ENCODE measurements around the gene RAPGEF1.

RAPGEF1 gene

DNA sequence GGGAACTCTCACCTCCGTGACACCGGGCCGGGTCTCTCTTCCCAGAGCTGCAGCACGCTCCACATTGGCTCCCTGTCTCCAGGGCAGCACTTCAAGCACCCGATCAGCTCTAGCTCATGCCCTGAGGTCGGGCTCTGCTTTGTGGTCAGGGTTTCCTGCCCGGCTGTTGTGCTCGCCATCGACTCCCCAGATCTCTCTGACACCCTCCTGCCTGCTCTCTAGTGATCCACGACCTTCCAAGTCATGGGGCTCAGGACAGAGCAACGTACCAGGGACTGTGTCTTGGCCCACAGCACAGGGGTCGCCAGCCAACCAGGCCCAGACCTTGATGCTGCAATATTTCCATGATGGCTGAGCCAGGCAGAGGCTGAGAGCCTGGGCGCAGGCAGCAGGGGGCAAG, 149.4 kb downstream of the RAPGEF1 start:
- Histone ChIP-seq H3K9me3 (ENCODE audit: control insufficient read depth, insufficient read depth, low read depth, low read length) (no peaks in the 10 kb centered on the region), H3K36me3 (ENCODE audit: control insufficient read depth in 2 of 2, insufficient read depth in 1 of 2, low read length in 2 of 2) (peaks cover 0 to 44% of the 10 kb centered on the region in 2 experiments; a peak in 2 of 3 replicates), H3K4me3 (ENCODE audit: low read depth, low read length) (no peak overlapping the region), H3K27ac (ENCODE audit: extremely low read depth, low read depth, low read length) (no peak overlapping the region), H3K4me1 (ENCODE audit: control insufficient read depth, insufficient read depth, low read length) (no peaks in the 10 kb centered on the region)
- ChIA-PET POLR2A (no interaction called here), CTCF (interaction anchor here (0.6 to 8.8 kb wide), 12 partner anchors 11 to 1411 kb away, joined by 3 to 193 read pairs (median 8); partner anchors contain the start of gene RAPGEF1)
- TF ChIP-seq ZNF560 (tag by site-specific recombination; IDR thresholded peaks at IDR 0.05; ENCODE audit: borderline replicate concordance) (no peak), ZNF658 (tag by site-specific recombination; IDR thresholded peaks at IDR 0.05) (no peak), ZNF274 (IDR thresholded peaks at IDR 0.05; ENCODE audit: low read length) (no peak), ZNF274 (tag by site-specific recombination; IDR thresholded peaks at IDR 0.05; ENCODE audit: borderline replicate concordance) (no peak), MYNN (tag by site-specific recombination; IDR thresholded peaks at IDR 0.05; ENCODE audit: borderline replicate concordance) (no peak), ZBTB11 (tag by site-specific recombination; conservative IDR thresholded peaks at IDR 0.05; ENCODE audit: low read depth) (no peak), ZNF292 (tag by site-specific recombination; IDR thresholded peaks at IDR 0.05; ENCODE audit: borderline replicate concordance, low read depth) (no peak)
- TF ChIP-seq, protein P1, sequence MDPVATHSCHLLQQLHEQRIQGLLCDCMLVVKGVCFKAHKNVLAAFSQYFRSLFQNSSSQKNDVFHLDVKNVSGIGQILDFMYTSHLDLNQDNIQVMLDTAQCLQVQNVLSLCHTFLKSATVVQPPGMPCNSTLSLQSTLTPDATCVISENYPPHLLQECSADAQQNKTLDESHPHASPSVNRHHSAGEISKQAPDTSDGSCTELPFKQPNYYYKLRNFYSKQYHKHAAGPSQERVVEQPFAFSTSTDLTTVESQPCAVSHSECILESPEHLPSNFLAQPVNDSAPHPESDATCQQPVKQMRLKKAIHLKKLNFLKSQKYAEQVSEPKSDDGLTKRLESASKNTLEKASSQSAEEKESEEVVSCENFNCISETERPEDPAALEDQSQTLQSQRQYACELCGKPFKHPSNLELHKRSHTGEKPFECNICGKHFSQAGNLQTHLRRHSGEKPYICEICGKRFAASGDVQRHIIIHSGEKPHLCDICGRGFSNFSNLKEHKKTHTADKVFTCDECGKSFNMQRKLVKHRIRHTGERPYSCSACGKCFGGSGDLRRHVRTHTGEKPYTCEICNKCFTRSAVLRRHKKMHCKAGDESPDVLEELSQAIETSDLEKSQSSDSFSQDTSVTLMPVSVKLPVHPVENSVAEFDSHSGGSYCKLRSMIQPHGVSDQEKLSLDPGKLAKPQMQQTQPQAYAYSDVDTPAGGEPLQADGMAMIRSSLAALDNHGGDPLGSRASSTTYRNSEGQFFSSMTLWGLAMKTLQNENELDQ (tag by site-specific recombination; IDR thresholded peaks at IDR 0.05; ENCODE audit: low read depth) = no peak
- TF ChIP-seq, protein P2, sequence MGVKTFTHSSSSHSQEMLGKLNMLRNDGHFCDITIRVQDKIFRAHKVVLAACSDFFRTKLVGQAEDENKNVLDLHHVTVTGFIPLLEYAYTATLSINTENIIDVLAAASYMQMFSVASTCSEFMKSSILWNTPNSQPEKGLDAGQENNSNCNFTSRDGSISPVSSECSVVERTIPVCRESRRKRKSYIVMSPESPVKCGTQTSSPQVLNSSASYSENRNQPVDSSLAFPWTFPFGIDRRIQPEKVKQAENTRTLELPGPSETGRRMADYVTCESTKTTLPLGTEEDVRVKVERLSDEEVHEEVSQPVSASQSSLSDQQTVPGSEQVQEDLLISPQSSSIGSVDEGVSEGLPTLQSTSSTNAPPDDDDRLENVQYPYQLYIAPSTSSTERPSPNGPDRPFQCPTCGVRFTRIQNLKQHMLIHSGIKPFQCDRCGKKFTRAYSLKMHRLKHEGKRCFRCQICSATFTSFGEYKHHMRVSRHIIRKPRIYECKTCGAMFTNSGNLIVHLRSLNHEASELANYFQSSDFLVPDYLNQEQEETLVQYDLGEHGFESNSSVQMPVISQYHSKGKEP (tag by site-specific recombination; IDR thresholded peaks at IDR 0.05) = no peak

DNA sequence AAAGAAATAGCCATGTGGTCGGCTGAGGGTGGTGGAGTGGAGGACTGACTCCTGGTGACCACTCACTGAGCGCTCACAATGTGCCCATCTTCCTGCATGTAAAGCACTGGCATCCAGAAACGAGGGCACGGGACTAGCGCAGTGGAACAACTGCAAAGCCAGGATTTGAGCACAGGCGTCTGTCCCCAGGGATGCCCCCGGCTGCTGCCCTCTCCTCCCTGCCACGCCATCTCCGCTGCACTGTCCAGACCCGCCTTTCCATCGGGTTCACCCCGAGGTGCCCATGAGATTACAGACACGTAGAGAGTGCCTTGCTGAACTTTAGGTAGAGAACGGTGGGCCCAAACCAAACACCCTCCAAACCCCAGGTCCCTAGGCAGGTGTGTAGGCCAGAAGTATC, 149.9 kb downstream of the RAPGEF1 start:
- peaks cover 0 to 46% of the 10 kb centered on the region in 2 experiments; a peak in 2 of 3 replicates for H3K36me3 ChIP-seq (ENCODE audit: control insufficient read depth in 2 of 2, insufficient read depth in 1 of 2, low read length in 2 of 2)
- ChIA-PET POLR2A (interaction anchor here (0.8 kb wide), 1 partner anchor 35 kb away, joined by 3 read pairs; no protein-coding TSS in a partner anchor), CTCF (interaction anchor here (0.7 to 8.8 kb wide), 5 partner anchors 49 to 162 kb away, joined by 3 to 193 read pairs (median 8); partner anchors contain the start of gene RAPGEF1)

More for the DNA sequence above, 149.9 kb downstream of the RAPGEF1 start:
- no peaks in the 10 kb centered on the region for H3K4me1 ChIP-seq (ENCODE audit: control insufficient read depth, insufficient read depth, low read length)
- no peak overlapping the region for H3K4me3 ChIP-seq (ENCODE audit: low read depth, low read length)
- no peaks in the 10 kb centered on the region for H3K9me3 ChIP-seq (ENCODE audit: control insufficient read depth, insufficient read depth, low read depth, low read length)
- no peak overlapping the region for H3K27ac ChIP-seq (ENCODE audit: extremely low read depth, low read depth, low read length)
- TF ChIP-seq RBAK (tag by site-specific recombination; IDR thresholded peaks at IDR 0.05) = no peak
- TF ChIP-seq ZBTB17 (tag by site-specific recombination; IDR thresholded peaks at IDR 0.05) = no peak
- no peak for TF ChIP-seq ZNF311 (tag by site-specific recombination; IDR thresholded peaks at IDR 0.05; ENCODE audit: borderline replicate concordance)
- TF ChIP-seq ZNF473 (tag by site-specific recombination; IDR thresholded peaks at IDR 0.05) = no peak
- no peak for TF ChIP-seq KLF16 (tag by site-specific recombination; IDR thresholded peaks at IDR 0.05)
- TF ChIP-seq ZNF530 (tag by site-specific recombination; IDR thresholded peaks at IDR 0.05; ENCODE audit: low read depth) = no peak
- no peak for TF ChIP-seq ZNF184 (tag by site-specific recombination; IDR thresholded peaks at IDR 0.05)
- TF ChIP-seq BCL11B (tag by site-specific recombination; IDR thresholded peaks at IDR 0.05; ENCODE audit: low read depth) = no peak
- no peak for TF ChIP-seq ZNF792 (tag by site-specific recombination; IDR thresholded peaks at IDR 0.05)
- no peak for TF ChIP-seq ZNF48 (tag by site-specific recombination; IDR thresholded peaks at IDR 0.05)
